ENCODE results near the gene USP13. TPM values are rescaled to one million over a fixed set of nuclear protein-coding genes. Genes with fewer than 3 reads are reported as not detected.
A peak's percentile ranks its signal among the peaks of the same experiment; 100 is the strongest.

Gene USP13
- total and polyA plus RNA-seq, 2 of the 4 experiments (the other 2 are of a cell fraction): 9.2 to 18.1 TPM

DNA sequence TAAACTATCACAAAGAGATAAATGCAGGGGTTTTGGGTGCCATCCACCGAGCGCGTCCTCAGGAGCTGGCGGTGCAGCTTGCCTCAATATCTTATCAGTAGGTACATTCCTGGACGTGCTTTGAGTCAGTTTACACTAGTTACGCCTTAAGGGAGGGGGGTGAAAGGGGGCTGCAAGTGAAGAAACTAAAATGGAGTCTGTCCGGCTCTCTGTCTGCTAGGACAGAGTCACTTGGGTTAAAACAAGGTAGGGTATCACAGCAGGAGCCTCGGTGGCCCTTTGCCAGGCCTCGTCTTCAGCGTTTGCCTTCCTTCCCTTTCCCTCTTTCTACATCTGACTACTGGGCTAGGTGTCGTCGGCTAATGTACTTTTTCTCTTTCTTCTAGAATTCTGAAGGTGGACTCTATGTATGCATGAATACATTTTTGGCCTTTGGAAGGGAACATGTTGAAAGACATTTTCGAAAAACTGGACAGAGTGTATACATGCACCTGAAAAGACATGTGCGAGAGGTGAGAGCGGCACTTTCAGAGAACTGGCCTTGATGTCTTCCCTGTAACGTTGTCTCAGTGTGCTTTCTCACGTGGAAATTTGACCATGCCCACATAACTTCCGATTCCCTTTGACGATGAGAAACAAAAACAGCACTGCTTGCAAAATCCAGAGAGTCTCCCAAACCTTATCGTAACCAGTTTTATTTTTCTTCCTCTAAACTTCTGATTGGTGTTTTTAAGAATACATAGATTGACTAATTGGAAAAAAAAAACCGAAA is 28.8 kb downstream of the USP13 start:
- H3K36me3 ChIP-seq (ENCODE audit: control insufficient read depth, insufficient read depth, low read length): no peaks in the 10 kb centered on the region; the same call in 1 of the 2 replicates
- H3K4ac ChIP-seq (ENCODE audit: low read depth, low read length): no peak overlapping the region
- dilution Hi-C loops (cut with HindIII; ENCODE audit: low sequenced_read_pairs, unreplicated experiment) (no loop called here), intact Hi-C loops (cut with micrococcal nuclease) (no loop called here), in situ Hi-C loops (cut with MboI; ENCODE audit: low sequenced_read_pairs) (no loop called here)
- WGBS, 2 experiments (ENCODE audit: extremely low coverage in 2 of 2, insufficient read length in 1 of 2): 70% methylated on average over 6 of the region's 21 CpGs; no CpG with 5 or more reads in 1 of the 2 experiments
- no TSS peak for BruUV-seq (replicated peaks)
- no peak overlapping the region for H4K5ac ChIP-seq (ENCODE audit: low read depth, low read length)
- no peaks in the 10 kb centered on the region for H3K27me3 ChIP-seq (ENCODE audit: control insufficient read depth, insufficient read depth, low read length)
- ATAC-seq (ENCODE audit: low read depth): no peak
- no peak overlapping the region for H3K9ac ChIP-seq (ENCODE audit: low read depth, low read length)
- no peak overlapping the region for H3K14ac ChIP-seq (replicated peaks; ENCODE audit: low read depth, low read length)
- ChIA-PET CTCF (no interaction called here), POLR2A (ENCODE audit: unreplicated experiment) (no interaction called here)
- no peak for TF ChIP-seq POLR2A (IDR thresholded peaks at IDR 0.05; ENCODE audit: low read depth, low read length)
- no peak for TF ChIP-seq CHD1 (IDR thresholded peaks at IDR 0.05; ENCODE audit: low read depth, low read length)
- TF ChIP-seq MAZ (IDR thresholded peaks at IDR 0.05; ENCODE audit: borderline replicate concordance, low read depth, low read length): no peak
- TF ChIP-seq CEBPB (IDR thresholded peaks at IDR 0.05; ENCODE audit: low read depth, low read length): no peak
- no peak for TF ChIP-seq RAD21 (IDR thresholded peaks at IDR 0.05; ENCODE audit: low read length)
- no peak for TF ChIP-seq RCOR1 (IDR thresholded peaks at IDR 0.05; ENCODE audit: insufficient replicate concordance, low read length)
- TF ChIP-seq, protein P1, sequence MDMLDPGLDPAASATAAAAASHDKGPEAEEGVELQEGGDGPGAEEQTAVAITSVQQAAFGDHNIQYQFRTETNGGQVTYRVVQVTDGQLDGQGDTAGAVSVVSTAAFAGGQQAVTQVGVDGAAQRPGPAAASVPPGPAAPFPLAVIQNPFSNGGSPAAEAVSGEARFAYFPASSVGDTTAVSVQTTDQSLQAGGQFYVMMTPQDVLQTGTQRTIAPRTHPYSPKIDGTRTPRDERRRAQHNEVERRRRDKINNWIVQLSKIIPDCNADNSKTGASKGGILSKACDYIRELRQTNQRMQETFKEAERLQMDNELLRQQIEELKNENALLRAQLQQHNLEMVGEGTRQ (IDR thresholded peaks at IDR 0.05; ENCODE audit: low read depth, low read length): no peak
- TF ChIP-seq MXI1 (IDR thresholded peaks at IDR 0.05; ENCODE audit: borderline replicate concordance, low read depth, low read length): no peak
- no peak for TF ChIP-seq SMC3 (IDR thresholded peaks at IDR 0.05; ENCODE audit: low read depth, low read length)
- TF ChIP-seq NFE2L2 (IDR thresholded peaks at IDR 0.05; ENCODE audit: low read depth, low read length): no peak
- no peak for TF ChIP-seq RFX5 (IDR thresholded peaks at IDR 0.05; ENCODE audit: low read depth, low read length)
- TF ChIP-seq, protein P2, sequence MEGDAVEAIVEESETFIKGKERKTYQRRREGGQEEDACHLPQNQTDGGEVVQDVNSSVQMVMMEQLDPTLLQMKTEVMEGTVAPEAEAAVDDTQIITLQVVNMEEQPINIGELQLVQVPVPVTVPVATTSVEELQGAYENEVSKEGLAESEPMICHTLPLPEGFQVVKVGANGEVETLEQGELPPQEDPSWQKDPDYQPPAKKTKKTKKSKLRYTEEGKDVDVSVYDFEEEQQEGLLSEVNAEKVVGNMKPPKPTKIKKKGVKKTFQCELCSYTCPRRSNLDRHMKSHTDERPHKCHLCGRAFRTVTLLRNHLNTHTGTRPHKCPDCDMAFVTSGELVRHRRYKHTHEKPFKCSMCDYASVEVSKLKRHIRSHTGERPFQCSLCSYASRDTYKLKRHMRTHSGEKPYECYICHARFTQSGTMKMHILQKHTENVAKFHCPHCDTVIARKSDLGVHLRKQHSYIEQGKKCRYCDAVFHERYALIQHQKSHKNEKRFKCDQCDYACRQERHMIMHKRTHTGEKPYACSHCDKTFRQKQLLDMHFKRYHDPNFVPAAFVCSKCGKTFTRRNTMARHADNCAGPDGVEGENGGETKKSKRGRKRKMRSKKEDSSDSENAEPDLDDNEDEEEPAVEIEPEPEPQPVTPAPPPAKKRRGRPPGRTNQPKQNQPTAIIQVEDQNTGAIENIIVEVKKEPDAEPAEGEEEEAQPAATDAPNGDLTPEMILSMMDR (conservative IDR thresholded peaks at IDR 0.05; ENCODE audit: low read depth, low read length): no peak
- TF ChIP-seq BHLHE40 (IDR thresholded peaks at IDR 0.05; ENCODE audit: low read depth, low read length): no peak
- TF ChIP-seq, protein P3, sequence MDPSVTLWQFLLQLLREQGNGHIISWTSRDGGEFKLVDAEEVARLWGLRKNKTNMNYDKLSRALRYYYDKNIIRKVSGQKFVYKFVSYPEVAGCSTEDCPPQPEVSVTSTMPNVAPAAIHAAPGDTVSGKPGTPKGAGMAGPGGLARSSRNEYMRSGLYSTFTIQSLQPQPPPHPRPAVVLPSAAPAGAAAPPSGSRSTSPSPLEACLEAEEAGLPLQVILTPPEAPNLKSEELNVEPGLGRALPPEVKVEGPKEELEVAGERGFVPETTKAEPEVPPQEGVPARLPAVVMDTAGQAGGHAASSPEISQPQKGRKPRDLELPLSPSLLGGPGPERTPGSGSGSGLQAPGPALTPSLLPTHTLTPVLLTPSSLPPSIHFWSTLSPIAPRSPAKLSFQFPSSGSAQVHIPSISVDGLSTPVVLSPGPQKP (IDR thresholded peaks at IDR 0.05; ENCODE audit: borderline replicate concordance, low read depth, low read length): no peak
- no peak for TF ChIP-seq MAFK (IDR thresholded peaks at IDR 0.05; ENCODE audit: low read depth, low read length)
- TF ChIP-seq FOS (IDR thresholded peaks at IDR 0.05; ENCODE audit: low read depth, low read length): no peak
- no peak overlapping the region for H4K8ac ChIP-seq (ENCODE audit: low read depth in 2 of 2, low read length in 2 of 2)
- no peak overlapping the region for H3K4me2 ChIP-seq (ENCODE audit: low read depth, low read length)
- H3K9me3 ChIP-seq (ENCODE audit: control insufficient read depth, insufficient read depth, low read length): no peaks in the 10 kb centered on the region
- H3K23ac ChIP-seq (ENCODE audit: low read depth, low read length): no peak overlapping the region
- no peak overlapping the region for H2AFZ ChIP-seq (replicated peaks; ENCODE audit: low read length, poor library complexity)
- no peak overlapping the region for H3K56ac ChIP-seq (ENCODE audit: extremely low read depth, insufficient read depth, low read length)
- H2BK120ac ChIP-seq (ENCODE audit: low read depth, low read length): no peak overlapping the region
- H2BK20ac ChIP-seq (ENCODE audit: low read depth, low read length): no peak overlapping the region
- peak; percentile 36 for DNase-seq
- peaks cover 6% of the 10 kb centered on the region for H3K4me1 ChIP-seq (ENCODE audit: control insufficient read depth, insufficient read depth, low read length)
- peaks cover 24 to 44% of the 10 kb centered on the region in 2 experiments for H3K79me1 ChIP-seq (ENCODE audit: low read depth in 1 of 2, low read length in 2 of 2)
- H3K9me1 ChIP-seq (ENCODE audit: insufficient read depth, low read length): peaks cover 10% of the 10 kb centered on the region
- H4K20me1 ChIP-seq (ENCODE audit: insufficient read depth, low read length): peaks cover 4% of the 10 kb centered on the region; the same call in 1 of the 2 replicates
- no peak overlapping the region for H2AK5ac ChIP-seq (ENCODE audit: low read depth, low read length)
- H2BK15ac ChIP-seq (ENCODE audit: low read depth, low read length): no peak overlapping the region
- no peak overlapping the region for H2BK5ac ChIP-seq (ENCODE audit: low read depth, low read length, poor library complexity, severe bottlenecking)
- peak overlapping the region; percentile 51 for H2AK9ac ChIP-seq (replicated peaks; ENCODE audit: low read depth, low read length, poor library complexity)
- no peak overlapping the region for H4K91ac ChIP-seq (ENCODE audit: insufficient read depth, low read depth, low read length)
- no peak overlapping the region for H3K4me3 ChIP-seq (ENCODE audit: insufficient read depth, low read depth, low read length)
- H3K18ac ChIP-seq (ENCODE audit: low read depth, low read length): no peak overlapping the region
- H3K27ac ChIP-seq (ENCODE audit: insufficient read depth, low read length): no peak overlapping the region
